Iris pigment epithelial cell (primary cell): ENCODE measurements around the gene UACA.
A peak's percentile ranks its signal among the peaks of the same experiment; 100 is the strongest.
"Not testable (repeated sequence)": the region's sequence is repeated elsewhere in the genome, so short reads cannot be mapped to it uniquely, and the experiment has no call there.

Experiments used
- DNase-seq: peaks from one replicate; pipeline ENCODE4 v3.0.0-alpha.2; 2011; ENCODE audit warnings: low read depth

The UACA gene

DNA sequence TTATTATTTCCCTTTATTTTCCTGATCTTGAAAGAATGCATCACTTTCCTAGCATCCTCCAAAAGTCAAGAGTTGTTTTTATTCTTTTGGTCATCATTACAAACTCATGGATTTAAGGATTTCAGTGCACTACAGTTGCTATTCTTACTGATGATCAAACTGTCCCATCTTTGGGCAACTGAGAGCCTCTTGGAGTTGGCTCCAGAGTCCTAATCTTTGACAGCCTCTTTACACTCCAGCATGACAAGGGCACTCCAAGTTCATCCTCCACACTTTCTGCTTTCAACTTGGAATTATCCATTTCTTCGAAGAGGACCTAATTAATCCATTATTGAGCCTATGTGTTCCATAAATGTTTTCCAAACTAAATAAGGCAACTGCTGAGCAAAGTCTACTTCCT is 5.7 kb downstream of the UACA start:
- no peak for DNase-seq

DNA sequence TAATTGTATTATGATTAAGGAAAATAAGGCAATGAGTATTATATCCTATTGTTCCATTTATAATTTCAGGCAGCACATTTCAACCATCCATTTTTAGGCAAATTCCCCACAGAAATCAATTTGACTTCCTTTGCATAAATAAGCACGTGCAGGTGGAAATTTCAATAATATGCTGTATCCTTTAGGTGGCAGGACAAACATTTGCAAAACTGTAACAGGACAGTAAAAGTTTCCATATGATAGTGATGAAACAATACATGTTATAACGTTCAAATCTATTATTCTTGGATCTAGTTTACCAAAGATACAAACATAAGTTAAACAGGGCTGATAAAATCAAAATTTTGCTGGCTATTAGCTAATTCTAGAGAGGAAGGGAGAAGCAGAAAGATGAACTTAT is 8.5 kb downstream of the UACA start:
- DNase-seq: no peak

DNA sequence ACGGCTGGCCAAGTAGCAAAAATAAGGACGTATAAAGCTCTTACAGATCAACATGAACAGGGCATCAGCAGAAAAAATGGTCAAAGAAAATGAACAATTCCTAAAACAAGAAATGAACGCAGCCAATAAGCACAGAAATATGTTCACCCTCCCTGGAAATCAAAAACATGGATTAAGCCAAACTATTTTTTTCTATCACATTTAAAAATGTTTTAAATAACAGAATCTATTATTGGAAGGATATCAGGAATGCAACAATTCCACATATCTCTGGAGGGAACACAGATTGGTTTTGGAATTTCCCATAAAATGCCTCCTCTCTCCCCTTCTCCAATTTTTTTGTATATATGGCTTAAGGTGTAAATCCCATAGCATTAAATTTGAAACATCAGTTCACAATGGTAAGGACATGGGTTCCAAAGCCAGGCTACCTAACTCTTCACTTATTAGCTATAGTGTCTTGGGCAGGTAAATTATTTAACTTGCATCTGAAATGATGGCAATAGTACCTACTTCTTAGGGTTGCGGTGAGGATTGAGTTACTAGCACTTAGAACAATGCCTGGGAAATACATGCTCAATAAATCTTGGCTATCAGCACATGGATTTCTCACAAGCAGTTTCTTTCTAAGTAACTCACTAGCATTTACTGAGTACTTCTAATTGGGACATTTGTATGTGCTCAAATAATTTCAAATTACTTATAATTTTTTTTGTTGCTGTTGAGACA is 10.1 kb downstream of the UACA start:
- no peak for DNase-seq

DNA sequence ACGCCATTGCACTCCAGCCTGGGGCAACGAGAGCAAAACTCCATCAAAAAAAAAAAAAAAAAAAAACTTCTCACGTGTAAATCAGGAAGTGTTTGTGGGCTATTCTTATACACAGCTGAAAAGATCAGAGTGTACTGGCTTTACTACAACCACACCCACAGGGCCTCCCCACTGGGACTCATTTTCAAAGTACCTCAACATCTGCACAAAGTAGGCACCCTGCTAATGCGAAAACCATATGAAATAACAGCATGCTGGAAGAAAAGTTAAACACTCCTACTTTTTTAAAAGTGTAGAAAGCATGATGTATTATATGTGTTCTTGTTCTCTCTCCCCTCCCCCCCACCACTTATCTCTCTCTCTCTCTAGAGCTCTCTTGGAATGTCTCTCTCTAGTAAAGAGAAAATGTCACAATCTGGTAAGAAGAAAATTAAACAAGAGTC is 11.1 kb downstream of the UACA start:
- DNase-seq: peak; percentile 40

DNA sequence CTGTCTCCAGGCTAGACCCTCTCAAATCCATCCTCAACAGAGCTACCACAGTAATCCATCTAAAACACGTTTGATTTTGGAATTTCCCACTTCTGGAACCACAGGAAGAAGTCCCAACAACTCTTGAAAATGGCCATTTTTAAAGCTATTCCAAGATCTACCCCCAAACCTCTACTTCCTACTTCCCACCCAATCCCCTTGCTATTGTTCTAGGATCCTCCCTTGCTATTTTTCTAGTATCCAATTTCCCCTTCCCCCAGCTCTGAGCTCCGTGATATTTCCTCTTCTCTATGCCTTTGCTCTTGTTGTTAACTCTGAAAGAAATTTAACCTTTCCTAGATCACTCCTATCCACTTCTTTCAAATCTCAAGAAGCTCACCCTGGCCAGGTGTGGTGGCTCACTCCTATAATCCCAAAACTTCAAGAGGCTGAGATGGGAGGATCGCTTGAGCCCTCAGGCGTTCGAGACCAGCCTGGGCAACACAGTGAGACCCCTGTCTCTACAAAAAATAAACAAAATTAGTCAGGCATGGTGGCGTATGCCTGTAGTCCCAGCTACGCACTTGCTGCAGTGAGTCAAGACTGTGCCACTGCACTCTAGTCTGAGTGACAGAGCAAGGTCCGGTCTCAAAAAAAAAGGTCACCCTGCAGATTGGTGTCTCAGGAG is 13.0 kb downstream of the UACA start:
- no peak for DNase-seq

DNA sequence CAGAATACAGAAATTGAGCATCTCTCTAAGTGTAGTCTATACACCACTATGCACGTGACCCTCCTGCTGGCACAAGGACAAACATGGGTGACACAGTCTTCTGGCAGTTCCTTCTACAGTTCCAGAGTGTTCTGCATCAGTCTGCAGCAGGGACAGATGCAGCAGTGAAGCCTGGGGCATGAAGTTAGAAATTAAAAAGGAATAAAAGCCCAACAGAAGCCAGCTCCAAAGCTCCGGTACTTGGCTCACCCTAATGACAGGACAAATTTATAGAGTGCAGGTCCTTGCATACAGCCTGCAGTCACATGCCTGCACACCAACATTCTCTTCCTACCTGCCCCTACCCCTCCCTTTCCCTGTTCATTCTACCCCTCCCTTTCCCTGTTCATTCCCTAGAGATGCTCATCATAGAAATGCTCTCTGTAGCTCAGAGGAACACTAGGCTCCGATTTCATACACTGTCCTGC is 15.0 kb downstream of the UACA start:
- no peak for DNase-seq

DNA sequence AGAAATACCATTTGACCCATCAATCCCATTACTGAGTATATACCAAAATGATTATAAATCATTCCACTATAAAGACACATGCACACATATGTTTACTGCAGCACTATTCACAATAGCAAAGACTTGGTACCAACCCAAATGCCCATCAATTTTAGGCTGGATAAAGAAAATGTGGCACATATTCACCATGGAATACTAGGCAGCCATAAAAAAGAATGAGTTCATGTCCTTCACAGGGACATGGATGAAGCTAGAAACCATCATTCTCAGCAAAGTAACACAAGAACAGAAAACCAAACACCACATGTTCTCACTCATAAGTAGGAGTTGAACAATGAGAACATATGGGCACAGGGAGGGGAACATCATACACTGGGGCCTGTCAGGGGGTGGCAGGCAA is 16.8 kb downstream of the UACA start:
- DNase-seq: not testable (repeated sequence)

DNA sequence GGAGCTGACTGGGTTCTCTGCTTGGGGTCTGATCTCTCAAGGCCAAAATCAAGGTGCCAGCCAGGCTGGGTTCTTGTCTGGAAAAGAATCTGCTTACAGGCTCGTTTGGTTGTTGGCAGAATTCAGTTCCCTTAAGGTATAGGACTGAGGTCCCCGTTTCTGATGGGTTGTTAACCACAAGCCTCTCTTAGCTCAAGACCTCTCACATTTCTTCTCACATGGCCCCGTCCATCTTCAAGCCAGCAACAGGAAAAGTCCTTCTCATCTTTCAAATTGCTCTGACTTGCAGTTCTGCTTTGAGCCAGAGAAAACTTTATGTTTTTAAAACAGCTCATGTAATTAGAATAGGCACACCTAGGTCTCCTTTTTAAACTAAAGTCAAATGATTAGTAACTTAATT is 20.4 kb downstream of the UACA start:
- DNase-seq: peak; percentile 80

DNA sequence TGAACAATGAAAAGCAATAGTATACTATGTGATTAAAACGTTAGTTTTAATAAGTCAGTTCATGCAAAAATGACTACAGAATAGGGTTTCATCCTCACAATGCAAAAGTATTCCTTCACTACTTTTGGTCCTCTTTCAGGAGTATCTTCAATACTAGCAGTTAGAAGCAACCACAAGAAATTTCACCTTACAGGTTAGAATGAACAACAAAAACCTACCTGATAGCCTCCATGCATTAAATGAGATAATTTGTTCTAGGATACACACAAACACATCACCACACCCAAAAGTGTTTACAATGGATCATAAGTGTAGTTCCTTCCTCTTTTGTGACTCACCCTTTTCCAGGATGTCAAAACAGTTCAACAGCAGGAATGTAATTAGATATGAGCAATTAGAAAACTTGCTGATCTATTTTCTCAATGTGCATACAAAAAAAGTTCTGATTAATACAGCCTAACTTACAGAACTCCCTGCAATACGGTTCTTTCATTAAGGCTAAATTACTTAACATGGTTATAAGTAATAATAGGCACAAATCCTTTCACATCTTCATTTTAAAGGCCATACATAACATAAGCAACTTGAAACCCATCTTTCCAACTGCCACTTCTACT is 21.6 kb downstream of the UACA start:
- DNase-seq: peak; percentile 69

DNA sequence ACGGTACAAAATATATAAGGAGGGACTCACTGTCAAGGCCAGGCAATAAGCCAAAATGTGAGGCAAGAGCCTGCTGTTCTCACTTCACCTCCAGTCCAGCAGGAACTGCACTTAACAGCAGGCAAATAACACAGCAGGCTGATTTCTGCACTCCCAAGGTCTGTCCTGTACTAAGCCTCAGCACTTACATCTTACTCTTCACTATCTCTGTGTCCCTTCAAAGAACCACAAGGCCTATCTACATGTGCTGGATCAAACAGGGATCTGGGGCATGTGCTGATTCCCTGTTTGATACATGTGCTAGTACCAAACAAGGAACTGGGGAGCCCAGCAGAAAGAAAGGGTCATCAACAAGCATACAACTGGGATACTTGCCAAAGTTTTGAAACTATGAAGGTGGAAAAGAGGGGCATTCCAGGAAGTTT is 22.2 kb downstream of the UACA start:
- peak; percentile 95 for DNase-seq

DNA sequence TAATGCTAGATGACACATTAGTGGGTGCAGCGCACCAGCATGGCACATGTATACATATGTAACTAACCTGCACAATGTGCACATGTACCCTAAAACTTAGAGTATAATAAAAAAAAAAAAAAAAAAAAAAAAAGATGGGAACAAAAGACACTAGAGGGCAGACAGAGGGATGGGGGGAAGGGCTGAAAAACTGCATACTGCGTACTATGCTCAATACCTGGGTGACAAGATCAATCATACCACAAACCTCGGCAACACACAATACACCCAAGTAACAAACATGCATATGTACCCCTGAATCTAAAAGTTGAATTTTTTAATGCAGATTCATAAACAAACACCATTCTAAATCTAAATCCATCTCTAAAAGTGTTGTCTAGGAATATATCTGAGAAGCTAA is 28.3 kb downstream of the UACA start:
- not testable (repeated sequence) for DNase-seq

DNA sequence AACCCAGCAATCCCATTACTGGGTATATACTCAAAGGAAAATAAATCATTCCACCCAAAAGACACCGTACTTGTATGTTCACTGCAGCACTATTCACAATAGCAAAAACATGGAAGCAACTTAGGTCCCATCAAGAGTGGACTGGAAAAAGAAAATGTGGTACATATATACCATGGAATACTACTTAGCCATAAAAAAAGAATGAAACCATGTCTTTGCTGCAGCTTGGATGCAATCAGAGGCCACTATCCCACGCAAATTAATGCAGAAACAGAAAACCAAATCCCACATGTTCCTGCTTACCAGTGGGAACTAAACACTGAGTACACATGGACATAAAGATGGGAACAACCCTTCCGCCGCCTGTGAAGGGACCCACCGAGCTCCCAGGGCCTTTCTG is 34.2 kb downstream of the UACA start:
- no peak for DNase-seq

DNA sequence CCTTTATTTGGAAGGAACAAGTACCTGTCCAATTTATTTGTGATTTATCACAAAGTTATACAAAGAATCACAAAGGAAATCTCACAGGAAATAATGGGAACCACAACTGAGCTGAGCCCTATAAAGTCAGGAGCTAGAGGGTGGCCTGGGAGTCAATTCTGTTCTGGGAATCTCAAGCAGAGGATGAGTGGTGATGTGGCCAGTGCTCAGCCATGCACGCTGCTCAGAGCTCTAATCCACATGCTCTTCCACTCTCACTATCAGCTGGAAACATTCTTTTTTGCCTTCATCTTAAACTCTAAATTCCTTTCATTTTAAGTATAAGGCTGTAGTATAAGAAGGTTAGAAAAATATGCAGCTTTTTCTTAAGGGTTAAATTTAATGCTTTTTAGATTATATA is 36.6 kb downstream of the UACA start:
- peak; percentile 68 for DNase-seq

DNA sequence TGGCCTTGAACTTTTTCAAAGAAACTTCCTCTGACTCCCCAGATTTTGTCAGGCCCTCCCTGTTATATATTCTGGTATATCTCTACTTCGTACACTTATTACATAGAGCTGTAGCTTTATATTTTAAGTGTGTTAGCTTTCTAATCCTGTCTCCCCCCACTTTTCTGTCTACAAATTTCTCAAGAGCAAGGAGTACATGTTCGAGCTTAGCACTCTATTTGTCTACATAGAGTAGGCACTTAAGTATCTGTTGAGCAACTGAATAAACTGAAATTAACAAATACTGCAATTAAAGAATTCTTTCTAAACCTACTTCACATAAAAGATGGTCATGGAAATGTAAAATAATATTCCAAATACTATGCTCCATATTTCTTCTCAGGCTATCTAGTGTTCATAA is 39.4 kb downstream of the UACA start:
- no peak for DNase-seq

DNA sequence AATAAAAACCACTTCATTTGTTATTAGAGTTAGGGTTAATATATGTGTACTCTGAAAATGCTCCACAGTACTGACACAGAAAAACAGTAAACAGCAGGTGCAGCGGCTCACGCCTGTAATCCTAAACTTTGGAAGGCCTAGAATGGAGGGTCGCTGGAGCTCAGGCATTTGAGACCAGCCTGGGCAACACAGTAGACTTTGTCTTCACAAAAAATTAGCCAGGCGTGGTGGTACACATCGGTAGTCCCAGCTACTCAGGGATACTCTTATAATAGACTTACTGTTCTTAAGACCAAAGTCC is 40.3 kb downstream of the UACA start:
- DNase-seq: no peak

DNA sequence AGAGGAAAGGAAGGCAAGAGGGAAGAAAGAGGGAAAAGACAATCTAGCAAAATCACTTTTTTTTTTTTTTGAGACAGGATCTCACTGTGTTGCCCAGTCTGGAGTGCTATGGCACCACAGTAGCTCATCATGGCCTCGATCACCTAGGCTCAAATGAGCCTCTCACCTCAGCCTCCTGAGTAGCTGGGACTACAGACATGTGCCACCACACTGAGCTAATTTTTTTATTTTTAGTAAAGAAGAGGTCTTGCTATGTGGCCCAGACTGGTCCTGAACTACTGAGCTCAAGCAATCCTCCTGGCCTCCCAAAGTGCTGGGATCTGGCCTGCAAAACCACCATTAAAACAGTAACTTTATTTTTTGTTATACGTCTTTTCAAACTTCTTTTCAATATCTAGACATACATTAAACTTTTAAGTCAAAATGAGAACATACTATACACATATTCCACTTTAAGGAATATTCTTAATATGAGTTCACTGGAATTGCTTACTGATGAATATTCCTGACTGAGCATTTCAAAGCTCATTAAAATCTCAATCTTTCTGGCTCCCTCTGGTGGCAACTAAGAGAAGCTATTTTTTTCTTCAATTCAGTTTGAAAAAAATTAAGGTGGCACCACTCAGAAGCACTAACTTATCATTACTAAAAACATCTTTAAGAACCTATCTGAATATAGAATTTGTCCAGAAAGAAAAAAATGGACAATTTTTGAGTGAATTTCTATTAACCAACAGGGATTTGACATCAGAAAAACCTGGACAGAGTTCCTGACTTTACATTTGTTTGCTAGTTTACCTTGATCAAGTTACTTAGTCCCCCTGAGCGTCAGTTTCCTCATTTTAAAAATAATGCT is 40.9 kb downstream of the UACA start:
- peak; percentile 67 for DNase-seq

DNA sequence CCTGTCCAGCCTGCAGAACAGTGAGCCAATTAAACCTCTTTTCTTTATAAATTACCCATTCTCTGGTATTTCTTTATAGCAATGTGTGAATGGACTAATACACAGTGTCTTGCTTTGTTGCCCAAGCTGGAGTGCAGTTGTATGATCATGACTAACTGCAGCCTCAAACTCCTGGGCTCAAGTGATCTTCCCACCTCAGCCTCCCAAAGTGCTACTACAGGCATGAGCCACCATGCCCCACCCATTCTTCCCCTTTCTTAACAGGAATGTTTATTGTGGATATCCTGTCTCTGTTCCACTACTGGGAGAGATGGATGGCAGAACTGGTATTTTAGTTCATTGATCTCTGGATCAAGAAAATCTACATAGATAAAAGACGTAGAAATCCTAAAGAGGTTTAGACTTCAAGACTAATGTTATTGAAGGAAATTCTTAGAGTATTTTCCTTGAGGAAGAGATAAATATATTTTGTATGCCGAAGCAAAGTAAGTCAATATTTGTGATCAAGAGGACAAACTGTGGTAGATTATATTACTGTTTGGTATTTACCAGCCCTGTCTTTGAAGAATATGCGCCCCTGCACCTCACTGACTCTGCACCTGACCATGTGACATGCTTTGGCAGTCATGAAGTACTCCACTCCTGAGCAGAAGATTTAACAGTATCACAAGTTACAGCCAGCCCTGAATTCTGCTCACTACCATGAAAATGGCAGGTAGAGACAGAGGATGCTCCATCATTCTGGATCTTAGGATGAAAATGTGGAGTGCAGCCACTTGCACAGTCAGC is 42.9 kb downstream of the UACA start:
- no peak for DNase-seq

DNA sequence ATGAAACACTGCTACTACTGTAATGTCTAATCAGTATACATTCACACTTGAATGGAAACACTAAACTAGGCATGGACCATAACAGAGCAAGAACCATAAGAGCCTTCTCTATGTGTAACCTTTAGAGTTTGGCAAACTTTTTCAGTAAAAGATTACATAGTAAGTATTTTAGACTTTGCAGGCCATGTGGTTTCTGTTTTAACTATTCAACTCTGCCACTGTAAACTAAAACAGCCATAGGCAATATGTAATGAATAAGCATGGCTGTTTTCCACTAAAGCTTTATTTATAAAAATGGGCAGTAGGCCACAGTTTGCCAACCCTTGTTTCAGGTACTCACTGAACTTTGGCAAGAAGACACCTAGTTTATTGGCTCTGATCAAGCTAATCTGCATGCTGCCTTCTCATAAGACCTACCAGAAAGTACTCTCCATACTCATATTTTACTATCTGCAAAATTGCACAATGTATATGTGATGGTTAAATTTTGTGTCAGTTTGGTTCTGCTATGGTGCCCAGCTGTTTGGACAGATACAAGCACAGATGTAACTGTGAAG is 46.0 kb downstream of the UACA start:
- no peak for DNase-seq

DNA sequence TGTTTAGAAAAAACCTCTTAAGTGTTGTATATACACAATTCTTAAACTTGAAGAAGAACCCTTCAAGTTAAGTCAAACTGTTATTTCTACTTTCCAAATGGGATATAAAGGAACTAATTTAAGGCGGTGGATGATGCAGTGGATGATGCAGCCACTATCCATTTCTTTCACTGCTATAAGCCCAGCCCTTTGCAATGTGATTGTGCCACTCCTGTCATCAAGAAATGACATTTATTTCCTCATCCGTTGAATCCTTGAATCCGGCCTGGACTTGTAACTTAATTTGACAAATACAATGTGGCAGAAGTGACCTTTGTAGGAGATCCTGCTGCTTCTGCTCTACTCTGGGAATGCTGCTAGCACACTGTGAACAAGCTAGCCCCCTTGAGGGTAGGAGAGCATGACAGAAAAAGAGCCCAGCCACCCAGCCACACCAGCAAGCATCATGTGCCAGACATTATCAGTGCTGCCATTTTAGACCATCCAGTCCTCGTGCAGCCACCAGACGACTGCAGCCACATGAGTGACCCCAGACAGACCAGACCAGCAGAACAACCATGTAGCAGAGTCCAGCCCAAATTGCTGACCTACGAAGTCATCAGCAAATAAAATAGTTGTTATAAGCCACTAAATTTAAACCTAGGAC is 47.4 kb downstream of the UACA start:
- DNase-seq: peak; percentile 51

DNA sequence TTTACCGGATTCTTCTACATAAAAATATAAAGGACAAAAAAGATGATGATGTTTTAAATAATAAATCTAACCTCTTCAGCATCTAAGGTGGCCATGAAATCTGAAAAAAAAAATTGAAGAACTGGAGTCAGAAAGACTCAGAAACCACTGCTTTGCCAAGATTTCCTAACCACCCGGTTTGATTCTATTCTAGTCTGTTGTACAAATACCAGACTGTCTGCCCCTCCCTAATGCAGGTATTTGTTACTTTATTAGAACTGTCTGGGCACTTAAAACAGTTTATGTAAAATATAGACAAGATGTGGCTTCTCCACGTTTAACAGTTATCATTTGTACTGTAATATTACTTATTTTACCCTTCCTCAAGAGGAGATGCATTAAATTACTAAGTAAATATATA is 48.8 kb downstream of the UACA start:
- peak; percentile 68 for DNase-seq

DNA sequence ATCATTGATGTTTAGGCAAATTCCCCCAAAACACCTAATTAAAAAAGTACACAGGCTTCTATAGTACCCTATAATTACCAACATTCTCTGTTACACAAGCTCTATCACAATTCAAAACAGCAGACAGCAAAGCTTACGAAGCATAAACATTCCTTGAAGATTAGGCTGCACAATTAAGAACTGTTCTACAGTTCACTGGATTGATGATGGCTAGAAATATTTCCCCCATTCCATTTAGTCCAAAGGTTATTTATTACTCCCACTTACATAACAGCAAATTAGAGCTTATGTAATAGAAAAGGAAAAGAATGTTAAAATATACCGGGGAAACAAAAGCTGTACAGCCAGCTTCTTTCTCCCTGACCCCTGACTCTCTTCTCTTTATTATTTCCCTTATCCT is 49.3 kb downstream of the UACA start:
- peak; percentile 53 for DNase-seq
